Measurements from ENCODE around the gene FBRS. TPM values are rescaled to one million over a fixed set of nuclear protein-coding genes. Genes with fewer than 3 reads are reported as not detected.
A peak's percentile ranks its signal among the peaks of the same experiment; 100 is the strongest.

The FBRS gene
- total and polyA plus RNA-seq, 2 of the 13 experiments (the other 11 are each of a cell fraction or from before 2014, with no cell fraction given) = 13.7 to 16.2 TPM

GRCh38 chr16:30609002-30609925 is 49.0 kb upstream of the FBRS start (continued):
- TF ChIP-seq FOXJ3 (CRISPR knock-in tag; IDR thresholded peaks at IDR 0.05; ENCODE audit: borderline replicate concordance) (no peak), PLRG1 (conservative IDR thresholded peaks at IDR 0.05) (no peak), ZMAT5 (CRISPR knock-in tag; IDR thresholded peaks at IDR 0.05; ENCODE audit: borderline replicate concordance, low read depth) (no peak), MTF2 (CRISPR knock-in tag; IDR thresholded peaks at IDR 0.05; ENCODE audit: borderline replicate concordance) (peak; percentile 59; the same call in 1 of the 2 replicates), MYC (CRISPR knock-in tag; IDR thresholded peaks at IDR 0.05; ENCODE audit: borderline replicate concordance) (no peak), AGO2 (optimal IDR thresholded peaks at IDR 0.05; ENCODE audit: low read depth, low read length) (no peak), HOXA9 (CRISPR knock-in tag; IDR thresholded peaks at IDR 0.05; ENCODE audit: borderline replicate concordance) (no peak; the same call in 1 of the 2 replicates), ZBTB3 (CRISPR knock-in tag; IDR thresholded peaks at IDR 0.05; ENCODE audit: borderline replicate concordance, low read depth) (no peak), BORCS8-MEF2B (CRISPR knock-in tag; IDR thresholded peaks at IDR 0.05) (no peak), TP53 (CRISPR knock-in tag; conservative IDR thresholded peaks at IDR 0.05) (no peak), ZNF430 (CRISPR knock-in tag; IDR thresholded peaks at IDR 0.05) (no peak), ZNF180 (CRISPR knock-in tag; IDR thresholded peaks at IDR 0.05; ENCODE audit: borderline replicate concordance, low read depth) (no peak), ZNF34 (CRISPR knock-in tag; IDR thresholded peaks at IDR 0.05; ENCODE audit: borderline replicate concordance) (no peak), ZSCAN9 (CRISPR knock-in tag; IDR thresholded peaks at IDR 0.05; ENCODE audit: borderline replicate concordance) (no peak), ZNF562 (CRISPR knock-in tag; IDR thresholded peaks at IDR 0.05; ENCODE audit: borderline replicate concordance) (no peak), LRRFIP1 (CRISPR knock-in tag; conservative IDR thresholded peaks at IDR 0.05) (no peak), RAD51 (IDR thresholded peaks at IDR 0.05; ENCODE audit: borderline replicate concordance) (no peak), ZNF225 (CRISPR knock-in tag; IDR thresholded peaks at IDR 0.05) (peak; percentile 95), LCORL (IDR thresholded peaks at IDR 0.05) (no peak), LCORL (CRISPR knock-in tag; IDR thresholded peaks at IDR 0.05) (no peak), ZGPAT (CRISPR knock-in tag; IDR thresholded peaks at IDR 0.05) (no peak), WIZ (CRISPR knock-in tag; IDR thresholded peaks at IDR 0.05) (no peak), ZNF343 (CRISPR knock-in tag; IDR thresholded peaks at IDR 0.05) (no peak)
- TF ChIP-seq, protein P1, sequence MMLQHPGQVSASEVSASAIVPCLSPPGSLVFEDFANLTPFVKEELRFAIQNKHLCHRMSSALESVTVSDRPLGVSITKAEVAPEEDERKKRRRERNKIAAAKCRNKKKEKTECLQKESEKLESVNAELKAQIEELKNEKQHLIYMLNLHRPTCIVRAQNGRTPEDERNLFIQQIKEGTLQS (CRISPR knock-in tag; IDR thresholded peaks at IDR 0.05) = peak; percentile 13; the same call in 1 of the 2 replicates
